ENCODE data around the gene RPS15. TPM values are rescaled to one million over a fixed set of nuclear protein-coding genes. Genes with fewer than 3 reads are reported as not detected.

Gene RPS15
- total RNA-seq, 1 donor from 2014 or later = 1,450 TPM

GRCh38 chr19:1426736-1427135 is 11.5 kb upstream of the RPS15 start:
- Mint-ChIP-seq H3K27me3 (ENCODE audit: low read depth) (no peaks in the 10 kb centered on the region), H3K27ac (no peak overlapping the region), H3K36me3 (ENCODE audit: low read depth) (peaks cover 51% of the 10 kb centered on the region), H3K4me1 (ENCODE audit: low read depth) (no peaks in the 10 kb centered on the region), H3K9me3 (no peaks in the 10 kb centered on the region), H3K4me3 (ENCODE audit: low read depth) (no peak overlapping the region)
- no peak for DNase-seq (ENCODE audit: low spot score)
- intact Hi-C loops (cut with micrococcal nuclease) = no loop called here

- Mint-ChIP-seq H3K9me3 (no peaks in the 10 kb centered on the region), H3K4me3 (ENCODE audit: low read depth) (no peak overlapping the region), H3K36me3 (ENCODE audit: low read depth) (peaks cover 52% of the 10 kb centered on the region), H3K27me3 (ENCODE audit: low read depth) (no peaks in the 10 kb centered on the region), H3K4me1 (ENCODE audit: low read depth) (no peaks in the 10 kb centered on the region), H3K27ac (no peak overlapping the region)
- intact Hi-C loops (cut with micrococcal nuclease) = no loop called here
- no peak for DNase-seq (ENCODE audit: low spot score)
These were observed 10.8 kb upstream of the RPS15 start for GRCh38 chr19:1427221-1427920.

GRCh38 chr19:1428738-1429391 is 9.3 kb upstream of the RPS15 start:
- H3K4me1 Mint-ChIP-seq (ENCODE audit: low read depth) = no peaks in the 10 kb centered on the region
- H3K27me3 Mint-ChIP-seq (ENCODE audit: low read depth) = no peaks in the 10 kb centered on the region
- intact Hi-C loops (cut with micrococcal nuclease) = no loop called here
- H3K27ac Mint-ChIP-seq = no peak overlapping the region
- DNase-seq (ENCODE audit: low spot score) = no peak
- no peak overlapping the region for H3K4me3 Mint-ChIP-seq (ENCODE audit: low read depth)
- no peaks in the 10 kb centered on the region for H3K9me3 Mint-ChIP-seq
- peaks cover 41% of the 10 kb centered on the region for H3K36me3 Mint-ChIP-seq (ENCODE audit: low read depth)

- Mint-ChIP-seq H3K36me3 (ENCODE audit: low read depth) (peaks cover 35% of the 10 kb centered on the region), H3K4me1 (ENCODE audit: low read depth) (no peaks in the 10 kb centered on the region), H3K27ac (no peak overlapping the region), H3K27me3 (ENCODE audit: low read depth) (no peaks in the 10 kb centered on the region), H3K4me3 (ENCODE audit: low read depth) (no peak overlapping the region), H3K9me3 (no peaks in the 10 kb centered on the region)
- intact Hi-C loops (cut with micrococcal nuclease) = no loop called here
- DNase-seq (ENCODE audit: low spot score) = no peak
These were observed 8.4 kb upstream of the RPS15 start for GRCh38 chr19:1429750-1430149.

GRCh38 chr19:1430246-1430645 is 8.0 kb upstream of the RPS15 start:
- Mint-ChIP-seq H3K4me3 (ENCODE audit: low read depth) (no peak overlapping the region), H3K36me3 (ENCODE audit: low read depth) (peaks cover 31% of the 10 kb centered on the region), H3K9me3 (no peaks in the 10 kb centered on the region), H3K27me3 (ENCODE audit: low read depth) (no peaks in the 10 kb centered on the region), H3K4me1 (ENCODE audit: low read depth) (no peaks in the 10 kb centered on the region), H3K27ac (no peak overlapping the region)
- DNase-seq (ENCODE audit: low spot score) = no peak
- intact Hi-C loops (cut with micrococcal nuclease) = no loop called here

GRCh38 chr19:1431759-1432506 is 6.3 kb upstream of the RPS15 start:
- Mint-ChIP-seq H3K36me3 (ENCODE audit: low read depth) (peaks cover 30% of the 10 kb centered on the region), H3K9me3 (no peaks in the 10 kb centered on the region), H3K27me3 (ENCODE audit: low read depth) (no peaks in the 10 kb centered on the region), H3K27ac (no peak overlapping the region), H3K4me3 (ENCODE audit: low read depth) (no peak overlapping the region), H3K4me1 (ENCODE audit: low read depth) (no peaks in the 10 kb centered on the region)
- intact Hi-C loops (cut with micrococcal nuclease) = no loop called here
- DNase-seq (ENCODE audit: low spot score) = no peak

GRCh38 chr19:1432507-1432887 is 5.7 kb upstream of the RPS15 start:
- intact Hi-C loops (cut with micrococcal nuclease) = no loop called here
- no peaks in the 10 kb centered on the region for H3K9me3 Mint-ChIP-seq
- peaks cover under 1% of the 10 kb centered on the region for H3K4me1 Mint-ChIP-seq (ENCODE audit: low read depth)
- H3K27ac Mint-ChIP-seq = no peak overlapping the region
- DNase-seq (ENCODE audit: low spot score) = no peak
- H3K27me3 Mint-ChIP-seq (ENCODE audit: low read depth) = no peaks in the 10 kb centered on the region
- peaks cover 30% of the 10 kb centered on the region for H3K36me3 Mint-ChIP-seq (ENCODE audit: low read depth)
- H3K4me3 Mint-ChIP-seq (ENCODE audit: low read depth) = no peak overlapping the region

- H3K4me3 Mint-ChIP-seq (ENCODE audit: low read depth) = no peak overlapping the region
- no peak for DNase-seq (ENCODE audit: low spot score)
- H3K4me1 Mint-ChIP-seq (ENCODE audit: low read depth) = peaks cover 6% of the 10 kb centered on the region
- no peaks in the 10 kb centered on the region for H3K9me3 Mint-ChIP-seq
- intact Hi-C loops (cut with micrococcal nuclease) = no loop called here
- no peak overlapping the region for H3K27ac Mint-ChIP-seq
- H3K27me3 Mint-ChIP-seq (ENCODE audit: low read depth) = no peaks in the 10 kb centered on the region
- peaks cover 30% of the 10 kb centered on the region for H3K36me3 Mint-ChIP-seq (ENCODE audit: low read depth)
These were observed 4.8 kb upstream of the RPS15 start for GRCh38 chr19:1433119-1434039.

GRCh38 chr19:1434040-1434366 is 4.2 kb upstream of the RPS15 start:
- no peak for DNase-seq (ENCODE audit: low spot score)
- intact Hi-C loops (cut with micrococcal nuclease) = no loop called here
- no peak overlapping the region for H3K4me3 Mint-ChIP-seq (ENCODE audit: low read depth)
- H3K36me3 Mint-ChIP-seq (ENCODE audit: low read depth) = peaks cover 35% of the 10 kb centered on the region
- no peaks in the 10 kb centered on the region for H3K27me3 Mint-ChIP-seq (ENCODE audit: low read depth)
- H3K4me1 Mint-ChIP-seq (ENCODE audit: low read depth) = peaks cover 6% of the 10 kb centered on the region
- H3K9me3 Mint-ChIP-seq = no peaks in the 10 kb centered on the region
- no peak overlapping the region for H3K27ac Mint-ChIP-seq

- no peak for DNase-seq (ENCODE audit: low spot score)
- Mint-ChIP-seq H3K36me3 (ENCODE audit: low read depth) (peaks cover 41% of the 10 kb centered on the region), H3K9me3 (no peaks in the 10 kb centered on the region), H3K4me3 (ENCODE audit: low read depth) (no peak overlapping the region), H3K4me1 (ENCODE audit: low read depth) (peaks cover 7% of the 10 kb centered on the region), H3K27ac (no peak overlapping the region), H3K27me3 (ENCODE audit: low read depth) (no peaks in the 10 kb centered on the region)
- intact Hi-C loops (cut with micrococcal nuclease) = no loop called here
These were observed 3.6 kb upstream of the RPS15 start for GRCh38 chr19:1434577-1435060.

- no peak overlapping the region for H3K4me3 Mint-ChIP-seq (ENCODE audit: low read depth)
- no peak for DNase-seq (ENCODE audit: low spot score)
- H3K27ac Mint-ChIP-seq = no peak overlapping the region
- peaks cover 46% of the 10 kb centered on the region for H3K36me3 Mint-ChIP-seq (ENCODE audit: low read depth)
- intact Hi-C loops (cut with micrococcal nuclease) = no loop called here
- H3K9me3 Mint-ChIP-seq = no peaks in the 10 kb centered on the region
- H3K27me3 Mint-ChIP-seq (ENCODE audit: low read depth) = no peaks in the 10 kb centered on the region
- peaks cover 11% of the 10 kb centered on the region for H3K4me1 Mint-ChIP-seq (ENCODE audit: low read depth)
These were observed 2.7 kb upstream of the RPS15 start for GRCh38 chr19:1435378-1435989.

GRCh38 chr19:1437609-1438008 is 587 bp upstream of the RPS15 start:
- H3K4me3 Mint-ChIP-seq (ENCODE audit: low read depth) = no peak overlapping the region
- H3K4me1 Mint-ChIP-seq (ENCODE audit: low read depth) = peaks cover 14% of the 10 kb centered on the region
- H3K9me3 Mint-ChIP-seq = no peaks in the 10 kb centered on the region
- intact Hi-C loops (cut with micrococcal nuclease) = loop anchor here (1.0 kb wide), 1 partner anchor 30 kb away; the partner anchor contains the start of gene DAZAP1
- peak overlapping the region; percentile 99 for H3K27ac Mint-ChIP-seq
- DNase-seq (ENCODE audit: low spot score) = no peak
- H3K36me3 Mint-ChIP-seq (ENCODE audit: low read depth) = peaks cover 55% of the 10 kb centered on the region
- no peaks in the 10 kb centered on the region for H3K27me3 Mint-ChIP-seq (ENCODE audit: low read depth)

All from activated T-helper 2 cell treated with anti-CD3 and anti-CD28 coated beads, Interferon-gamma antibody, Interleukin-2, Interleukin-4, amounts not matched to agents 10 μg/mL and 5 μg/mL and 100 μg/mL, durations not matched to agents 14 hours and 24 hours and 36 hours (primary cell).